ENCODE data around the gene LY6G6D.

DNA sequence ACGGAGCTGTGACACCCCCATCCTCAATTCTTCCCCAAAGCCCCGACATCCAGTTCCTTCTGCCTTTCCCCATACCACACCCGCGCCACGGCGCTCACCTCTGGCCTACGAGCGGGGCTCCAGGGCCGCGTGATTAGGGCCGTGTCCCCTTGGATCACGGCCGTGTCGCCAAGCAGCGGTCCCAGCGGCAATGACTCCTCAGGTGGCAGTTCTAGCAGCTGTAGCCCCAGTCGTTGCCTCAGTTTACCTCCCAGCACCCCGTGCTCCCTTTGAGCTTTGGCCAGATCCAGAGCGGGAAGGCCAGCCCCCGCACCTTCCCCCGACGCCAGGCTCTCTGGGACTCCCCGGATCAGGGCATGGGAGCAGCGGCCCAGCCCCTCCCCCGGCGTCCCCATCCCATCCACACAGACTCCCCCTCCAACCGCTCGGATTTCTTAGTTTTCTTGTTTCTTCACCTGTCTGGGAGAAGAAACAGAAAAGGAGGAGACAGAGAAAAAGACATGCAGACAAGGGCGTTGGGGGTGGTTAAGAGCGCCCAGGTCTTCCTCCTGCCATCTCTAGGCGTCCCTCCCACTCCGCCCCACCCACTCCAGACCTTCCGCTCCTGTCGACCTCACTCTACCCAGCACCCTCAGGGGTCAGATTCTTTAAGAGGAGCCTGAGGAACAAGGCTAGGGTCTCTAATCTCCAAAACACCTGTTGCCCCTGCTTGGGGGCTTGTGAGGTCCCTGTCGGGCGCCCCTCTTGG is 13.8 kb downstream of the LY6G6D start, which contains the start of gene DDAH2:
- TF ChIP-seq, protein P1, sequence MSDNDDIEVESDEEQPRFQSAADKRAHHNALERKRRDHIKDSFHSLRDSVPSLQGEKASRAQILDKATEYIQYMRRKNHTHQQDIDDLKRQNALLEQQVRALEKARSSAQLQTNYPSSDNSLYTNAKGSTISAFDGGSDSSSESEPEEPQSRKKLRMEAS (IDR thresholded peaks at IDR 0.05; ENCODE audit: low read depth, low read length), result no peak
- TF ChIP-seq CTCF (IDR thresholded peaks at IDR 0.05; ENCODE audit: low read depth, low read length), result no peak
- TF ChIP-seq POLR2A (IDR thresholded peaks at IDR 0.05; ENCODE audit: extremely low read depth, insufficient read length), result peak; percentile 6
